Caco-2 (cell line): ENCODE measurements around the gene PALLD. TPM values are rescaled to one million over a fixed set of nuclear protein-coding genes. Genes with fewer than 3 reads are reported as not detected.

Source experiments
- BruUV-seq: library from RNA; stranded (reverse); fragments of 400-500 nt; replicated peaks from 2 replicates; lab custom pipeline; 2021; lab: Mats Ljungman, UMichigan
- CTCF ChIA-PET: fragments of 300-600 bp; sonication (Branson Sonifier 250); formaldehyde crosslinking; loops from one replicate; lab custom pipeline; 2022; ENCODE audit warnings: antibody characterized with exemption; lab: Charles Lee
- POLR2A ChIA-PET: fragments of 300-600 bp; sonication (Branson Sonifier 250); formaldehyde crosslinking; loops from one replicate; lab custom pipeline; 2022; ENCODE audit warnings: antibody characterized with exemption; lab: Charles Lee
- DNase-seq, 2 experiments: peaks; one replicate each; pipeline versions ENCODE4 v3.0.0 to v3.0.0-alpha.2; 2020 to 2022
- H3K27me3 ChIP-seq: replicated peaks from 2 replicates; pipeline ENCODE4 v1.6.0; 2011; ENCODE audit warnings: low read length; ENCODE audit not compliant: control insufficient read depth, insufficient read depth
- H3K36me3 ChIP-seq: 2 replicates; pipeline ENCODE4 v1.5.1; 2011; ENCODE audit warnings: low read length; ENCODE audit not compliant: control insufficient read depth, insufficient read depth
- H3K4me1 ChIP-seq: fragments of 250-450 bp; sonication (Bioruptor Pico); 2 replicates; pipeline ENCODE4 v1.5.1; 2020; ENCODE audit warnings: mild to moderate bottlenecking
- H3K4me3 ChIP-seq: 2 replicates; pipeline ENCODE4 v1.5.1; 2011; ENCODE audit warnings: low read depth, mild to moderate bottlenecking, control low read depth, low read length
- H3K9me3 ChIP-seq: fragments of 250-450 bp; sonication (Bioruptor Pico); 2 replicates; pipeline ENCODE4 v1.5.1; 2020; ENCODE audit warnings: mild to moderate bottlenecking, moderate library complexity
- H3K27ac Mint-ChIP-seq: one replicate; pipeline ENCODE4 v1.8.0; 2022; ENCODE audit warnings: mixed read lengths; ENCODE audit not compliant: unreplicated experiment
- H3K27me3 Mint-ChIP-seq: one replicate; pipeline ENCODE4 v1.8.0; 2022; ENCODE audit warnings: mixed read lengths; ENCODE audit not compliant: insufficient read depth, unreplicated experiment
- H3K36me3 Mint-ChIP-seq: one replicate; pipeline ENCODE4 v1.8.0; 2022; ENCODE audit warnings: mild to moderate bottlenecking, mixed read lengths; ENCODE audit not compliant: insufficient read depth, unreplicated experiment
- H3K4me1 Mint-ChIP-seq: one replicate; pipeline ENCODE4 v1.8.0; 2022; ENCODE audit warnings: low read depth, mixed read lengths; ENCODE audit not compliant: unreplicated experiment
- H3K4me3 Mint-ChIP-seq: one replicate; pipeline ENCODE4 v1.8.0; 2022; ENCODE audit warnings: mild to moderate bottlenecking, moderate library complexity, mixed read lengths; ENCODE audit not compliant: unreplicated experiment
- H3K9me3 Mint-ChIP-seq: one replicate; pipeline ENCODE4 v1.8.0; 2022; ENCODE audit warnings: mixed read lengths; ENCODE audit not compliant: unreplicated experiment
- CTCF ChIP-seq, 2 experiments: fragments of 200-600 bp in 1 of 2; IDR thresholded peaks; 1 replicate in 1 of 2; 2 replicates in 1 of 2; pipeline versions ENCODE4 v1.5.1 to v1.8.0; 2011 to 2022; ENCODE audit warnings: antibody characterized with exemption in 1 of 2, control low read depth in 1 of 2, inconsistent platforms in 1 of 2, low read depth in 1 of 2, low read length in 1 of 2, mild to moderate bottlenecking in 1 of 2, moderate library complexity in 1 of 2; ENCODE audit not compliant: insufficient read depth in 1 of 2, severe bottlenecking in 1 of 2, unreplicated experiment in 1 of 2
- intact Hi-C: fragments of 100-400 bp; cut with micrococcal nuclease; formaldehyde crosslinking; loops from one replicate; pipeline ENCODE4 v1.10.0; 2022; ENCODE audit not compliant: unreplicated experiment
- total RNA-seq: library from RNA; stranded (reverse); gene quantifications from 2 replicates; pipeline ENCODE4 v1.2.3, GENCODE V29; 2022

The PALLD gene
- total RNA-seq, 1 experiment from 2014 or later = 12.3 TPM

- no peaks in the 10 kb centered on the region for H3K36me3 ChIP-seq
- no peaks in the 10 kb centered on the region for H3K9me3 ChIP-seq
- Mint-ChIP-seq H3K36me3 (no peaks in the 10 kb centered on the region), H3K27me3 (peaks cover 12% of the 10 kb centered on the region), H3K9me3 (no peaks in the 10 kb centered on the region), H3K27ac (no peak overlapping the region), H3K4me3 (no peak overlapping the region), H3K4me1 (peaks cover 6% of the 10 kb centered on the region)
- no peak overlapping the region for H3K4me3 ChIP-seq
- intact Hi-C loops = loop anchor here (5.0 kb wide), 2 partner anchors 47 to 452 kb away; no protein-coding TSS in a partner anchor
- no peak for DNase-seq
- peaks cover 2% of the 10 kb centered on the region; the same call in 1 of the 2 replicates for H3K27me3 ChIP-seq
- CTCF ChIA-PET = no interaction called here
- BruUV-seq = no TSS peak
- TF ChIP-seq CTCF (IDR thresholded peaks at IDR 0.05; ENCODE audit: insufficient read depth in 1 of 2, low read depth in 1 of 2, low read length in 1 of 2, severe bottlenecking in 1 of 2, unreplicated experiment in 1 of 2) = no peak
- H3K4me1 ChIP-seq = no peaks in the 10 kb centered on the region
- POLR2A ChIA-PET = no interaction called here
Measured at GRCh38 chr4:168634276-168634802, 137.5 kb downstream of the PALLD start.

GRCh38 chr4:168636040-168636439 lies 139.2 kb downstream of the PALLD start:
- Mint-ChIP-seq H3K36me3 (no peaks in the 10 kb centered on the region), H3K27me3 (peaks cover 6% of the 10 kb centered on the region), H3K27ac (no peak overlapping the region), H3K4me3 (no peak overlapping the region), H3K4me1 (peaks cover 2% of the 10 kb centered on the region), H3K9me3 (no peaks in the 10 kb centered on the region)
- CTCF ChIA-PET = no interaction called here
- no peak overlapping the region for H3K4me3 ChIP-seq
- POLR2A ChIA-PET = no interaction called here
- no peaks in the 10 kb centered on the region for H3K9me3 ChIP-seq
- no peaks in the 10 kb centered on the region for H3K36me3 ChIP-seq
- H3K27me3 ChIP-seq = peaks cover 2% of the 10 kb centered on the region; the same call in 1 of the 2 replicates
- H3K4me1 ChIP-seq = no peaks in the 10 kb centered on the region
- no peak for TF ChIP-seq CTCF (IDR thresholded peaks at IDR 0.05; ENCODE audit: insufficient read depth in 1 of 2, low read depth in 1 of 2, low read length in 1 of 2, severe bottlenecking in 1 of 2, unreplicated experiment in 1 of 2)
- BruUV-seq = no TSS peak
- no peak for DNase-seq
- intact Hi-C loops = no loop called here

- Mint-ChIP-seq H3K4me1 (no peaks in the 10 kb centered on the region), H3K4me3 (no peak overlapping the region), H3K36me3 (no peaks in the 10 kb centered on the region), H3K27ac (no peak overlapping the region), H3K27me3 (peaks cover 6% of the 10 kb centered on the region), H3K9me3 (no peaks in the 10 kb centered on the region)
- intact Hi-C loops = no loop called here
- Histone ChIP-seq H3K36me3 (no peaks in the 10 kb centered on the region), H3K27me3 (peaks cover 2% of the 10 kb centered on the region; the same call in 1 of the 2 replicates), H3K4me3 (no peak overlapping the region), H3K9me3 (no peaks in the 10 kb centered on the region), H3K4me1 (no peaks in the 10 kb centered on the region)
- BruUV-seq = no TSS peak
- no peak for DNase-seq
- POLR2A ChIA-PET = no interaction called here
- TF ChIP-seq CTCF (IDR thresholded peaks at IDR 0.05; ENCODE audit: insufficient read depth in 1 of 2, low read depth in 1 of 2, low read length in 1 of 2, severe bottlenecking in 1 of 2, unreplicated experiment in 1 of 2) = no peak
- CTCF ChIA-PET = no interaction called here
Measured at GRCh38 chr4:168636506-168637196, 139.8 kb downstream of the PALLD start.
